NCI-H774 (cell line): ENCODE data around the gene PRXL2B.

Source experiments
- DNase-seq: peaks from one replicate; lab custom pipeline; 2025; lab: John Stamatoyannopoulos, UW

Gene PRXL2B

DNA sequence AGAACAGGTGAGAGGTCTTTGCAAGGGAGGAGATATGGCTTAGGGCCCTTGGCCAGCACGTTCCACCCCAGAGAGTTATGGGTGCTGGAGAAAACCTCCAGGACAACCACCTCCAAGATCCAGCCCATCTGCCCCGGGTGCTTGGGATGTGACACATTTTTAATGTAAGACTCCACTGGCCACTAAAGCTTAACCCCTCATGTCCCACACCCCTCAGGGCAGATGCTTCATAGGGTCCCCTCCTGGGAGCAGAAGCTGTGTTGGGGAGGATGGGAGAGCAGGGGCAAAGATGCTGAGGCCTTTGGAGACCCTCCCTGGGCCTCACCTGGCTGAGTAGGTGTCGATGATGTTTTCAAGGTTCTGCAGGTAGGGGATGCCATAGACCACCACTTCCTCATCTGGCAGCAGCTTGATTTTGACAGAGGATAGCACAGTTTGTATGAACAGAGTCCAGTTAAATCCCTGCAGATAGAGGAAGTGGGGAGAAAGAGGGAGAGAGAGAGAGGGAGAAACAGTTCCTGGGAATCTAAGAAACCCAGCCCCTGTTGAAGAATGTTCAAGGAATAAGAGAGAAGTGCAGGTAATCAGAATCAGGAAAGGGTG, 11.9 kb downstream of the PRXL2B start:
- DNase-seq, result no peak

DNA sequence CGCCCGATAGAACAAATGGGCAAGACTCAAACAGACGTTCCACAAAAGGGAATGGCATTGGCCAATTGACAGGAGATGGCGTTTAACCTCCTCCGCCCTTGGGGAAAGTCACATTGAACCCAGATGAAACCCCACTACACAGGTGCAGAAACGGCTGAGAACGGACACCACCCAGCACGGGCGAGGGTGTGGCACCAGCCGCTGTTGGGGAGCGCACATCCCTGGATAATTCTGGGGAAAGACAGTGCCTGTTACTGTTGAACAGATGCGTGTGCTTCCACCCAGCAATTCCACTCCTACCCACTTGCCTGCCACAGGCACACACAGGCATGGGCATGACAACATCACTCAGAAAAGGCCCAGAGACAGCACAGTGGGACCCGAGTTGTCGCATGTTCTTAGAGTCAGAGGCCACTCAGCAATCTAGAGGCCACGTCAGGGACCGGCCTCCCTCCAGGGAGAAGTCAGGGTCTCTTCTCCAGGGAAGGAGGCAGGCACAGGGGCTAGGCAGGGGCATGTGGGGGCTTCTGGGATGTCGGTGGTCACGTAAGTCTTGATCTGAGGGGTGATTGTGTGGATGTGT, 15.2 kb downstream of the PRXL2B start:
- no peak for DNase-seq

DNA sequence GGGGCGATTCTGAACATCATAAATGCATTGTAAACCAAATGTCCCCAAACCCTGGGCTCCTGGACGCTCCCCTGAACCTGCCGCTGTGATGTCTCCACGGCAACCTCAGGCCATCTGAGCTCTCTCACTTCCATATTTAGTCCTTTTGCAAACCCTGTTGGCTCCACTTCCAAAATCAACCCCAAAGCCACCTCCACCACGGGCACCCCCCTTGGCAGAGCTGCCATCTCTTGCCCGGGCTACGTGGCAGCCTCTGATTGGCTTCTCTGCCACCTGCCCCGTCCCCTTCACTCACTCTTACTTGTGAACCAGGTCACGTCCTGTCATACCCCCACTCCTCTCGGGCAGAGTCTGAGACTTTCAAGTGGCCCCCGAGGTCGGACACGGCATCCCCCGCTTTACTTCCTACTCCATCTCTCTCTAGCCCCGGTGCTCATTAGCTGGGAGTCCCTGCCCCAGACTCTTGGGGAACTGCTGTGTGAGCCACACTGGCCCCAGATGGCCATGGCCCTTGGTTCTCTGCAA, 15.8 kb downstream of the PRXL2B start:
- no peak for DNase-seq

DNA sequence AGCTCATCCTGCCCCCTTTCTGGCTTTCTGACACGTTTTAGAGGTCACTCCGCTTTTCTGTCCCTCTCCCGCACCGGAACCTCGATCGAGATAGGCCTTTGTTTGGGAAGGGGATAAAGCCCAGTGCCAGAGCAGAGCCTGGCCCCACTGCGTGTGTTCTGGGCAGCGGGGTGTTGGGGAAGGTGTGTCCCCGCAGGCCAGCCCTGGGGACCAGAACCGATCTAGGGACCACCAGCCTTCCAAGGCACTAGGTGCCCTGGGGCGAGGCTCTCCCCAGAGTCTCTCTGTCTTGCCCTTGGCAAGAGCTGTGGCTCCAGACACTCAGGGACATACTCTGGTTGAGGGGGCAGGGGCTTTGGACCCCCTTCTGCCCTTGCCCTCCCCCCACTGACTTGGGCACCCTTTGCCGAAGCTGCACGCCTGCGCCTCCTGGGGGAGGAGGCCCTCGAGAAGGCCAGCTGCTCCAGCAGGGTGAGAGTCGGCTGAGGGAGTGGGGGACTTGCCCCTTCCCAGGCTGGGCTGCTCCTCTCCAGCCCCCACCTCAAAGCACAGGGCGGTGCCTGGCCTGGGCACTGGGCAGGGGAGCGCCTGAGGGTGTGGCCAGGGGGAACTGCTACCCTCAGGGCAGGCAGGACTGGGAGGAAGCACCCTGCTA, 16.4 kb downstream of the PRXL2B start:
- no peak for DNase-seq

DNA sequence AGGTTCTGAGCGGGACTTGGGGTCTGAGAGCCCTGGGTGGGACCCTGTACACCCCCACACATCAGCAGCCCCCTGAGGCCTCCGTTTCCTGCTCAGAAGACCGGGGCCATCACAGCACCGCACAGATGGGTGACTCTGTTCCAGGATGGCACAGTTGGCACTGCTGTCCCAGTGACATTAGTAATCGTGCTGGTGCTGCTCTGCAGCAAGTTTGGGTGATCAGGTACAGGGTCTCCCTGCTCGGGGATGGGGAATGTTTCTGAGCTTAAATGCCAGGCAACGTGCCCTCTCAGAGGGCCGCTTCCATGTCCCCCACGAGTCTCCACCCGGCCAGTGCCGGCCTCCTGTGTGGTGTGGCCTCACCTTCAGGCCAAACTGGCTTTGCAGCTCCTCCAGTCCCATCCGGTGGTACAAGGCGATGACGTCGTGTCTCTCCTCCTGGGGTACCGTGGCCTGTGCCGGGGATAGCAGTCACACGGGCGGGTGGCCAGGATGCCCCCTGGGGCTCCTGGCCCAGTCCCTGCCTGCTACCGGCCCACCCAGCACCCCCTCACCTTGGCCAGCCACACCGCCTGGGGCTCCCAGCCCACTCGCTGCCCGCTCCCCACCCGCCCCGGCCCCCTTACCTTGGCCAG, 17.1 kb downstream of the PRXL2B start:
- no peak for DNase-seq

DNA sequence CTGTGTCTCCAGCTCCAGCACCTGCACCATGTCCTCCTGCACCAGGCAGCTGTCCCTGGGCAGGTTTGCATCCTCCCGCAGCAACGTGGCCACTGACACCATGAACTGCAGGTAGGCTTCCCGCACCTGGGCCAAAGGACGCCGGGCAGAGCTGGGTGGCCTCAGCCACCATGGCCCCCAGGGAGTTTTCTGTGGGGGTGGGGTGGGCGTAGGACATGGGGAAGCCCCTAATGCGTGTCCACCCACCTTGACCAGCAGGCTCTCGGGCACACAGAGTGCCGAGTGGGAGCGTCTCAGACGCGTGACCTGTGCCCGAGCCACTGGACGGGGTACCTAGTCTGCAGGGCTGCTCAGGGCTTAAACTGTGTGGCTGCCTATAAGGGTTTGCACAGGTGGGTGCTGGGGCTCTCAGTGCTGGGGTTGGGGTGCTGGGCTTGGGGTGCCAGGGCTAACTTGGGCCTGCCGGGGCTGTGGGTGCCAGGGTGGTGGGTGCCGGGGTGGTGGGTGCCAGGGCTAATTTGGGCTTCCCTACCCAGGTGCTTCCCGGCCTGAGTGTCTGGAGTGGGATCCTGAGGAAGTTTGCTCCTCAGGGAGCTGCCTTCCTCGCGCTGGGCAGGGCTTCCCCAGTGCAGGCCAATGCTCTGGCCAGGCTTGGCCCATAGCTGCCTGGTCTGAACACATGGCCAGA, 17.7 kb downstream of the PRXL2B start:
- no peak for DNase-seq

DNA sequence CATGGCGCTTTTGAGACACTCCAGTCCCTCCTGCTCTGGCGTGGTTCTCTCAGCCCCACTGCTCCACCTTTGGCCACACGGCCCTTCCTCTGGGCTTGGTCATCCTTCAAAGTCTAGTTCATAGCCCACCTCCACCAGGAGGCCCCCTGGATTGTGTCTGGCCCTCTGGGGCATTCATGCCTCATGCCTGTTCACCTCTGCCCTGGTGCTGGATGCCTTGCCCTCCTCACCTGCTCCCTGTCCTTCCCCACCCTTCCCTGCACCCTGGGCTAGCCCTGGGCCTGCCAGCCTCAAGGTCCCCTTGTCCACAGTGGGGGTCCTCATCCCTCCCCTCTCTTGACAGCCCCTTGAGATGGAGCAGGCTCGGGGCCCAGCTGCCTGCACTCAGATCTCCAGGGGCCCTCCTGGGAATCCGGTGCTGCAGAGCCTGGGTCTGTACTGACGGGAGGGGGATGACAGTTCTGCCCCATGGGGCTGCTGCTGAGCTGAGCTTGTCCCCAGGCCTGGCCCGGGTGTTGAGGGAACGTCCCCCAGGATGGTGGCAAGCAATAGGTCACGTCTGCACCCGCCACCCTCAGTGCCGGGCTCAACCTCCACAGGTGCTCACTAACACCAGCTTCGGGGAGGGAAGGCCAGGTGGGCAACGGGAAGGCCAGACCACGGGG, 18.4 kb downstream of the PRXL2B start:
- DNase-seq, result no peak

DNA sequence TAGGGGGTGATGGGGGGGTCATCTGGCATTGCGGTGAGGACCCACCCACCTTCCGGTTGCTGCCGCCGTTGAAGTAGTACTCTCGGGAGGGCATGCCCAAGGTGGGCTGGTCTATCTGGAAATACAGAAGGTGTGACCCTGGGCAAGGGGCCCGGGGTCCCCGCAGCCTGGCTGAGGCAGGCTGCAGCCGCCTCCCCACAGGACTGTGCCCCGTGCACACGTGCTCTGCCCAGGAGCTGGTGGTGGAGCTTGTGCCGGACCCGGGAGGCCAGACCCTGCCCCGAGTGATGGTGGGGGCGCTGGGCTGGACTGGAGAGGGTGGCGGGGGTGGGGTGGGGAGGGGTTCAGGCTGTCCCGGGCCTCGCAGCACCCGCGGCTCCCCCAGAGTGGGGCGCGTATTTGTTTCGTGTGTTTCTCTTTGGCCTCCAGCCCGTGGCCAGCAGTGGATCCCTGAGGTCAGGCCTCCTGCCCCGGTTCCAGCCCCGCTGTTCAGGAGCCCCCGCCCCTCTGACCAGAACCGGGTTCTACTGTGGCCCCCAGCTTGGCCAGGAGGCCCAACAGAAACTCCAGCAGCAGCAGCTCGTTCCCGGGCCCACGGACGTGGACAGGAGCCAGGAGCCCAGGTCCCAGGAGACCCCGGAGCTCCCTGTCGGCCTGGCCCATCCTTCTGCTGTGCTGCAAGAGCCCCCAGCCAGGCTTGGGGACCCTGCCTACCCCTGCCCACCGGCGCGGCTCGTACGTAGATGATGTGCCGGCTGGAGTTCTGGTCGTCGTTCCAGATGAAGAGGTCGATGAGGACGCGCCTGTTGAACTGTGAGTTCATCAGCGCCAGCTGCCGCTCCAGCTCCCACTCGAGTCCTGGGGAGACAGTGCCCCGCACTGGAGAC, 19.2 kb downstream of the PRXL2B start:
- DNase-seq, result no peak

DNA sequence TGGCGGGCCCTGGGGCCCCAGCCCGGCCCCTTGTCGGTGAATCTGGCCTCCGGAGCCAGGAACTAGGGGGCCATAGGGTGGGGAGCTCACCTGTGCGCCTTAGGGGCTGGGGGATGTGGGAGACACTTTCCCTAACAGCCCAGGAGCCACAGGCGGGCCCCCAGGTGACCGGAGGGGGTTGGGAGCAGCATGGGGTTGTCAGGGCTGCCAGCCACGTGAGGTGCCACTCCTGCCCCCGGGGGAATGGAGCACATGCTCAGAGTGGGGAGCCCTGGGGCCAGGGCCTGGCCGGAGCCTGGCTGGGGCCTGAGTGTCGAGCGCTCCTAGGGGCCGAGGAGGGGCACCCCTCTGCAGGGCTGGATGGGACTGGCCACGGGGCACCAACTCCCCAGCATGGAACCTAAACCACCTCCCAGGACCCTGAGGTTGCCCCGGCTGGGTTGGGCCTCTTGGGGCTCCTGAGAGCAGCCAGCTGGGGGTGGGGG, 19.9 kb downstream of the PRXL2B start:
- no peak for DNase-seq

DNA sequence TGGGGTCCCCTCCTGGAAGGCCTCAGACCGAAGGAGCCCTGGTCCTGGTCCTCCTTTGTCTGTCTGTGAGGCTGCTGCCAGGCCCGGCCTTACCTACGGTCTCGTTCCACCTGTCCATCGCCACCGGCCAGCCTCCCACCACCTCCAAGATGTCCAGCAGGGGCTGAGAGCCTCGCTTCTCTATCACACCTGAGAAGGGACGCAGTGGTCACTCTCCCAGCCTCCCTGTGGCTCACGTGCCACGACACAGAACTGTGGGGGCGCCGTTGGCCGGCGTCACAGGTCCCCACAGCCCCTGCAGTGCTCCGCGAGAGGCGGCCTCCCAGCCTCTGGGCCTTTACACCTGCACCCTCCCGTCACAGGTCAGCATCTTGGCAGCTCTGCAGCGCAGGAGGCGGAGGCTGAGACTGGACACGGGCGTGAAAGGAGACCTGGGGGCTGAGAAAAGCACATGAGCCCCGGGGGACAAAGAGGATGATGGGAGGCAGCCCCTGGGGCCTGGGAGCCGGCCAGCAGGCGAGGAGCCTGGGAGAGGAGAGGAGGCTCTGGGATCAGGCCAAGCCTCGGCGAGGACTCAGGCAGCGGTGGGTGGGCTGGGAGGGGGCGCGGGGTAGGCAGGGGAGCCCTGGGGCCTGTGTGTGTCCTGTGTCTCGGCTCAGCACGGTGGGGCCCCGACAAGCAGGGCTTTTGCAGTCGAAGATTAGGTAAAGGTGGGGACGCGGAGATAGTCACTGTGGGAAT, 20.5 kb downstream of the PRXL2B start:
- DNase-seq, result no peak

DNA sequence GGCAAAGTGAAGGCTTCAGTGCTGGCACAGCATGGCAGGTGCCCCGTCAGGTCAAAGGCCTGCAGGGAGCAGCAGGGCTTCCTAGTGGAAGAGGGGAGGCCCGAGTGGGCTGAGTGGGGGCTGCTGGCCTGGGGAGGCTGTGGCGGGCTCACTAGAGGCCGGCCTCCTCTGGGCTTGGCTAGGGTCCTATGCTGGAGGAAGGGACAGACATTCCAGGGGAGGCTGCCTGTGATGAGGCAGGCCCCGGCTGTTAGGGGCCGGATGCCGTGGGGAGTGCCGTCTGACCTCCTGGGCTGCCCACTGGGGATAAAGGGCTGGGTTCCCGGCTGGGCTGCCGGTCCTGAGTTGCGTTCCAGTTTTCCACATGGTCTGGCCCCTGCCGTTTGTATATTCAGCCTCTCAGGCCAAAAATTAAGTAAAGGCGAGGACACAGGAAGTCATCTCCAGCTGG, 21.1 kb downstream of the PRXL2B start:
- no peak for DNase-seq

DNA sequence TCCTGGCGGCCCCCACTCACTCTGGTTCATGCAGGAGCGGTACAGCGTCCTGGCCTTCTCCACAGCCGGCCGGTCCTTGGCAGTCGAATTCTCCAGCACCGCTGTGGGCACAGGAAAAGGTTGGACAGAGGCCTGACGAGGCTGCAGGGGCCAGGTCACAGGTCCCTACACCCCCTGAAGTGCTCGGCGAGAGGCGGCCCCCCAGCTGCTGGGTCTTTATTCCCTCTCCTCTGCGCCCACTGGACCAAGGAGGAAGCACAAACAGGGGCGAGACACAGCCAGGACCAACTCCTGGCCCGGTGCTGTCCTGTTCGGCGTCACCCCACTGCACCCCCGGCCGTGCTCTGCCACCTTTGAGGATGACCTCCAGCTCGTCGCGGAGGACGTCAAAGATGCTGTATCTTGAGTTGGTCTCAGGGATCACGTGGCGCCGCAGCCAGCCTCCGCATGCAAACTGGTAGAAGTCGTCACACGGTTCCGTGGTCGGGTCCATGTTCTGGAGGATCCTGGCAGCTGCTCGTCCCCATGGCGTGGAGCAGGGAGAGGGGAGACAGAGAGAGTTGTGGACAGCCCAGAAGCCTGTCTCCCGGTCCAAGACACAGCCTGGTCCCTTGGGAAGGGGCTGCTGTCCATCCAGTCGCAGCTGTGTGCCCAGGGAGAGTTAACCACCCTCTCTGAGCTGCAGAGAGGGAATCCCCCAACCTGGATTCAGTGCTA, 22.9 kb downstream of the PRXL2B start:
- DNase-seq, result no peak

DNA sequence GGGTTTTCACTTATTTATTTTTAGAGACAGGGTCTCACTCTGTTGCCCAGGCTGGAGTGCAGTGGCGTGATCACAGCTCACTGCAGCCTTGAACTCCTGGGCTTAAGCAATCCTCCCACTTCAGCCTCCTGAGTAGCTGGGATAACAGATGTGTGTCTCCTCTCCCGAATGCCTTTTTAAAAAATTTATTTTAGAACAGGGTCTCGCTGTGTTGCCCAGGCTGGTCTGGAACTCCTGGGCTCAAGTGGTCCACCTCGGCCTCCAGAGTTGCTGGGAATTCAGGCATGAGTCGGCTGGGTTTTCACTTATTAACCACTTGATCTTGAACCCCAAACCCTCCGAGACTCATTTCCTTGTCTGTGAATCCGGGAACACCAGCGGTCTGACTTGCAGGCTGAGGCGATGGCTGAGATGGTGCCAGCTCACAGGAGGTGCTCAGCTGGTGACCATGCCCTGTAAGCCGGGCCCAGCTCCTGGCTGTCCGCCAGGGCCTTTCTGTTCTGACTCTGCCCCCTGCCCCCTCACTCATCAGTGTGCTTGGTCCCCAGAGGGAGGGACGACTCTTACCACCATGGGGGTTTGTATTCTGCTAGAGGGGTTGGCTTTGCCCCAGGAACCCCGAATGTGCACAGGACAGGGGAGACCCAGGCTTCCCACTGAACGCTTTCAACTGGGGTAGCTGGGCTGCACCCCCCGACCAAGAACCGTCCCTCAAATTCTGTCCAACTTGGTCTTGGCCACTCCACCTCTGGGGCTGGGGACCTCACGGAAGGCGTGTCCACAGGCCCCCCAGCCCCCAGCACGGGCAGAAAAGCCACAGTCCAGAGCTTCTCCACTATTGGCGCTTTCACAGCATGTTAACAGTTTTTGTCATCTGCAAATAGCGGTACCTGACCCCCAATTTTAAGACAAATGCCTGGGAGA, 23.7 kb downstream of the PRXL2B start:
- DNase-seq, result no peak

DNA sequence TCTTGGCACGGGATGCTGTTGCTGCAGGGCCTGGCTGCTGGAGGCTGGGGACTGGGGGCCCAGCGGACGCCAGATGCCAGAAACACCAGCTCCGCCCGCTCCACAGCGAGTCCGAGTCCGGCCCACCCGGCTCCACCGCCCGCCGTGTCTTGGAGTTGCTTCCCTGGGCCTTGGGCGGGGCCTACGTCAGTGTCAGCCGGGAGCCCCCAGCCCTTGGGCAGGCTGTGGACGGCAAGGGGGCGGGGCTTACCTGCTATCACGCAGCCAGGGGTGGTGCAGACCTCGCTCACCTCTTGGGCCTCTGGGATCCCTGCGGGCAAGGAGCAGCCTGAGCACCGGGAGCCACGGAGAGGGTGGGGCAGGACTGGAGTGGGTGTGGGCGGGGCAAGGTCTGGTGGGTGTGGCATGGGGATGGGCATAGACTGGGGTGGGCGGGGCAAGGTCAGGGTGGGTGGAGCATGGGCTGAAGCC, 24.5 kb downstream of the PRXL2B start:
- peak; percentile 5 for DNase-seq

DNA sequence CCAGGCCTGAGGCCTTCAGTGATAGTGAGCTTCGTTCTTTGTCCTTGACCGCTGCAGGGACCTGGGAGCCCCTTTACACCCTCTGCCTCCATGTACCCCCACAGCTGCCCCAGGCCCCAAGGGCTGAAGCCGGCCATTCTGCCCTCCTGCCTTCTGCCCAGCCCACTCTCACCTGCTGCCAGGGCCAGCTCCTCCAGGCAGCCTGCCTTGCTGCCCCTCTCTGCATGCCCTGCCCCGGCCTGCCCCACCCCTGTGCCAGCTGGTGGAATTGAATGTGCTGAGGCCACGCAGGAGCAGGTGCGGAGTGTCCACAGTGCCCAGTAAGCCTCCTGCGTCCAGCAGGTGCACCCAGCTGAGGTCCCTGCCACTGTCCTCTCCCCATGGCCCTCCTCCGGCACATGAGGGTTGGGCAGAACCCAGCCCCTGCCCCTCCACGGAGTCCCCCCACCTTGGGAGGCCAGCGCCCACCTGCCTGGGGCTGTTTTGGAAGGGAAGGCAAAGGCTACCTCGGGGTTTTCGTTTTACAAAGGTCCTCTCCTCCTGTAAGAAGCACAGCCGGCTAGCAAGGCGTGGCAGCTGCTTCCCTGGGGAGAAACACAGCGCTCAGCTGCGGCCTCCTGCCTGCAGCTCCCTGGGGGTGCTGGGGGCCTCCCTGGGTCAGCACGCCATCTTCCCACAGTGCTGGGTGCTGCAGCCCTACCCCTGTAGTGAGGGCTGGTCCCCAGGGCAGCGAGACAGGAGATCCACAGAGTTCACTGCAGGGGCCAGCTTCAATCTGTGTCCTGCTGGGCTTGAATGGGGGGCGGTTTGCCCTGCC, 25.3 kb downstream of the PRXL2B start:
- DNase-seq, result no peak

DNA sequence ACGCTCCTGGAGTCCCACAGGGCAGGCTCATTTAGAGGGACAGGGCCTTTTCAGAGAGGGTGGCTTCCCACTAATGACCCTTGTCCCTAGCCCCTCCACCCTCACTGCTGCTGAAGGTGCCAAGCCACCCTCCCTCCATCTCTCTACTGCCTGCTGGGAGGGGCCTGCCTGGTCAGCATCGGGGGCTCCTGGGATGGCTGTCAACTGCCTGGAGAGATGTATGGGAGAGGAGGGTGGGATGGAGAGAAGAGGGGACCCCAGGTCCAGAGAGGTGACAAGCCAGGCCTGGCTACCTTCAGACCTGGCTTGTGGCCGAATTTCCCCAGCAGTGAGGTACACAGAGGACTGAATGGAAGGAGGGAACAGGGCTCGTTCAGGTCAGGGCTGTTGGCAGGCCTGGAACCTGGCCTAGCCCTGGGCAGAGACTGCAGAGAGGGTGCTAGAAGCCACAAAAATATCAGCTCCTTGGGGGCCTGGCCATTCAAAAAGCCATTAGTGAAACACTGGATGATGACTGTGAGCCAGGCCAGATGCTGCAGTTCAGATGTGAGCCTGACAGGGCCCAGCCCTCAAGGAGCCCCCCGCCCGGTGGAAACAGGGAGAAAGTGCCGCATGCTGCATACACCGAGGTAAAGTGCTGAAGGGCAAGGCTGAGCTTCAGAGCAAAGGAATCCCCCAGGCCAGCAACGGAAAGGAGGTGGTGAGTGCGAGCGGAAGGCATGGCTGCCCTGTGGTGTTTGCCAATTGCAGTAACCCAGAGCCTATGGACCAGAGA, 26.2 kb downstream of the PRXL2B start:
- DNase-seq, result no peak
